SK-MEL-5 (cell line): ENCODE results near the gene MAPK6. TPM values are rescaled to one million over a fixed set of nuclear protein-coding genes. Genes with fewer than 3 reads are reported as not detected.

ENCODE experiments used
- DNase-seq: peaks from one replicate; pipeline ENCODE4 v3.0.0-alpha.2; 2016; ENCODE audit warnings: low read depth, low spot score
- in situ Hi-C: cut with HindIII; loops from 2 replicates; pipeline ENCODE4 v1.10.0; 2016; ENCODE audit warnings: low sequenced_read_pairs, high pct_unique_total_duplicates, low pct_unique_long_range_greater_than_20kb
- total RNA-seq: library from RNA; depleted of rRNA; stranded (reverse); fragments of >200 nt; shearing (Covaris generic); gene quantifications from 2 replicates; pipeline ENCODE4 v1.2.3, GENCODE V29; 2014

MAPK6 gene
- total RNA-seq, 1 experiment from 2014 or later: 54.5 TPM

GRCh38 chr15:52006702-52007340, 12.2 kb upstream of the MAPK6 start:
- in situ Hi-C loops: no loop called here
- no peak for DNase-seq

DNA sequence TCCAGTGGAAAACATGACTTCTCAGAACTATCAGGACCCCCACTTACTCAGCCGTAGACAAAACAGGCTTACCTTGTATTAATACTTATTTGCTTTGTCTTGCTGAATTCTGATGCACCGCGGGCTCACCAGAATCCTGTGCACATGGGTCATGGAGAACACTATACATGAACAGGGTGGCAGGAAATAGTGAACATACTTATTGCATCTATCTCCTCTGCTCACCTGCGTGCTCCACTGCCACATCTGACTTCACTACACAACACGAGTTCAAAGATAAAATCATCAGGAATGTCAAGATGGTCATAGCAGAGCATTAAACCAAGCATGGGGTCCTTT, 10.7 kb upstream of the MAPK6 start:
- in situ Hi-C loops: no loop called here
- no peak for DNase-seq

GRCh38 chr15:52008698-52009434, 10.2 kb upstream of the MAPK6 start:
- DNase-seq: peak; percentile 72
- in situ Hi-C loops: no loop called here

DNA sequence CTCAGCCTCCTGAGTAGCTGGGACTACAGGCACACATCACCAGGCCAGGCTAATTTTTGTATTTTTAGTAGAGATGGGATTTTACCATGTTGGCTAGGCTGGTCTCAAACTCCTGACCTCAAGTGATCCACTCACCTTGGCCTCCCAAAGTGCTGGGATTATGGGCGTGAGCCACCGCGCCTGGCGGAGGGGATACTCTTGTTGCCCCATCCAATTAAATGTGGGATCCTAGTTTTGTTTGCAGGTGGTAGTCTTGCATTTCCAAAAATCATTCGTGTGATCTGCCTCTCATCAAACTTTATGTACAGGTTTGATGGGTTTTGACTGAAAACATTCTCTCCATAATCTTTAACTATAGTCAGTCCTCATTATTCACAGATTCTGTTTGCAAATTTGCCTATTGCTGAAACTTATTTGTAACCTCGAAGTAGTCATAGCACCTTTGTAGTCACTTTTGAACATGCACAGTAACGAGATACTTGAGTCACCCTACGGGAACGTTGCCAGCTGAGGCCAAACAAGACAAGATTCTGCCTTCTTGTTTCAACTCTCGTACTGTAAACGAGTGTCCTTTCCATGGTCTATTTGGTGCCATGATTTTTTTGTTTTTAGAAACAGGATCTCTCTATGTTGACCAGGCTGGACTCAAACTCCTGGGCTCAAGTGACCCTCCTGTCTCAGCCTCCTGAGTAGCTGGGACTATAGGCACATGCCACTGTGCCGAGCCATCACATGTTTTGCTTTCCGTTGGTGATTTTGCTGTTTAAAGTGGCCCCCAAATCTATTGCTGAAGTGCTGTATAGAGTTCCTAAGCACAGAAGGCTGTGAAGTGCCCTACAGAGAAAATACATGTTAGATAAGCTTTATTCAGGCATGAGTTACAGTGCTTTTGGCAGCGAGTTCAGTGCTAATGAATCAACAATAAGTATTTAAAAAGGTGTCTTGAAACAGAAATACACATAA, 8.1 kb upstream of the MAPK6 start:
- in situ Hi-C loops: no loop called here
- peak; percentile 71 for DNase-seq

DNA sequence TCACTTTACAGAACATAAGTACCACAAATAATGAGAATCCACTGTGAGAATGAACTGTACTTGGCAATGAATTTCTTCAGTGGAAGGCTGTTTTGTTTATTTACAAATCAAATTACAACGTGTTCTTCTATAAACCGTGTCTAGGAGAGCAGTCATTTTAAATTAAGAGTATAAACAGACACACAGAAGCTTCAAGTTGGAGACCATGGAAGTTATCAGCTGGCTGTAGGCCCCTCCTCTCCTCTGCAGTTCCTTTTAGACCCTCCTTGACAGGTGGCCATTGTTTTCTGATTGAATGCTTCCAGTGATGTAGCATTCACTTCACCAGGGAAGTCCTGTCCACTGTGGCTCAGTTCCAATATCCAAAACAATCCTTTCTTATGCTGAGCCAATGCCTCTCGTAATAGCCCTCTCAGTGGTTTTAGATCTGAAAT, 7.3 kb upstream of the MAPK6 start:
- peak; percentile 86 for DNase-seq
- in situ Hi-C loops: no loop called here

DNA sequence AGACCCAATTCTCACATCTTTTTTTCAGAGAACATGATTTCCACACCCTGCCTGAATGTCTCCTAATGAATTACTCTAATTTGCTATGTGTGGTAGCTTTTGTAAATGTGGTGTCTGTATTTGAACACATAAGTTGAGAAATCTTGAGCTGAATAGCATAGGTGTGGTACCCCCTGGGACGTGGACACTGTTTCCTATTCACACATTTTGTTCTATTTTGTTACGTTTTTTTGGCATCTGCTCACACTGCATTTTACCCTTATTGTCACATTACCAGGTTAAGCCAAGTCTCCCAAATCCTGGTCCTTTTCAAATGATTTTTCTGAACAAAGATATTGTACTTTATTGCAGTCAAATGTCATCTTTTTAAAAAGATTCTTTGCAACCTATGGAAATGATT, 6.8 kb upstream of the MAPK6 start:
- DNase-seq: no peak
- in situ Hi-C loops: no loop called here

GRCh38 chr15:52013151-52013791, 5.7 kb upstream of the MAPK6 start:
- DNase-seq: no peak
- in situ Hi-C loops: no loop called here

DNA sequence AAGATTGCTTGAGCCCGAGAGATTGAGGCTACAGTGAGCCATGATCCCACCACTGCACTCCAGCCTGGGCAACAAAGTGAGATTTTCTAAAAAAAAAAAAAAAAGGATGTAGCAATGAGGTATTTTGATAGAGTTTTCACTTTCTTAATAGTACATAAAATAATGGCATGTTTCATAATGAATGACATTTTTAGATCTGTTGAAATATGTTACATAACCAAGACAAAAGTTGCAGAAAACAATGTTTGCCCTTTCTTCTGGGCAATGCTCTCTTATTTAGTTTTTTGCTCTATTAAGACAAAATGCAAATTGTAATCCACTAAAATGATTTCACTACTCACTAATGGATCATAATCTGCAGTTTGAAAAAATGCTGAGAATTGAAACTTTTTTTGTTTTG, 4.4 kb upstream of the MAPK6 start:
- no peak for DNase-seq
- in situ Hi-C loops: no loop called here

DNA sequence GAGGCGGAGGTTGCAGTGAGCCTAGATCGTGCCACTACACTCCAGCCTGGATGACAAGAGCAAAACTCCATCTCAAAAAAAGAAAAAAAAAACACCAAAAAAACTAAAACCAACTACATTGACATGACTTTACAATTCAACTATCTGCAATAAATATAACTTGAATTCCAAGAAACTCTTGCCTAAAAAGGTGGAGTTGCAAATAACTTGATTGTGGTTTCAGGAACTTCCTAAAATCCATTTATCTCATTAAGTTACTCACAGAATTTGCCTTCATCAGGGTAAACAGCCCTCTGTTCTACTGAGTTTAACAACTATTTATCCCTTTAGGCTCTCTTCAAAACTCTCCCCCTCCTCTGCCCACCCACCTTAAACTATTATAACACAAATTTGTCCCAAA, 2.7 kb upstream of the MAPK6 start:
- no peak for DNase-seq
- in situ Hi-C loops: no loop called here

- in situ Hi-C loops: no loop called here
- DNase-seq: no peak
Measured at GRCh38 chr15:52018244-52018643, 775 bp upstream of the MAPK6 start.

- peak; percentile 87 for DNase-seq
- in situ Hi-C loops: no loop called here
Measured at GRCh38 chr15:52019394-52020220, 588 bp downstream of the MAPK6 start.

GRCh38 chr15:52020221-52021085, 1.4 kb downstream of the MAPK6 start:
- in situ Hi-C loops: no loop called here
- no peak for DNase-seq

DNA sequence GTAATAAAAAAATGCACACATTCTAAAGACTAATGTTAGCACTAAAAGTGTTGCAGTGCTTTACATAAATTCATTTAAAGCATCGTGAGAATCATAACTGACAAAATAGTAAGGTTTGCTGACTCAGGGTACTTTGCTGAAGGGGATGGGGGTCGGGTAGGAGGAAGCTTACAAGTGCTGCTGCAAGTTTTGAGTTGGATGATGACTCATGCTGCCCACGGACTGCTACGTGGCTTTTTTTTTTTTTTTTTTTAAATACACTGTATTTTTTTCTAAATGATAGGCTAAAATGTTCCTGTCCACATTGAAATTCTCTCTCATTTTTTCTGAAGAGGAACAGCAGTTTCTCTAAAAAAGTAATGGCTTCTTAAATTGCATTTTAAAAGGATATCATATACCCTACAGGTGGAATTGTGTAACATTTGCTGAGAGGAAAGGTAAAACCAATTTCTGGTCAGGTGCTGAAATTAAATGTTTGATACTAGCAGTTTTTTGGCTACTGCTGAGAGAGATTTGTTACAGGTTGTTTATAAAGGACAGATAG, 2.2 kb downstream of the MAPK6 start:
- in situ Hi-C loops: no loop called here
- peak; percentile 76 for DNase-seq

DNA sequence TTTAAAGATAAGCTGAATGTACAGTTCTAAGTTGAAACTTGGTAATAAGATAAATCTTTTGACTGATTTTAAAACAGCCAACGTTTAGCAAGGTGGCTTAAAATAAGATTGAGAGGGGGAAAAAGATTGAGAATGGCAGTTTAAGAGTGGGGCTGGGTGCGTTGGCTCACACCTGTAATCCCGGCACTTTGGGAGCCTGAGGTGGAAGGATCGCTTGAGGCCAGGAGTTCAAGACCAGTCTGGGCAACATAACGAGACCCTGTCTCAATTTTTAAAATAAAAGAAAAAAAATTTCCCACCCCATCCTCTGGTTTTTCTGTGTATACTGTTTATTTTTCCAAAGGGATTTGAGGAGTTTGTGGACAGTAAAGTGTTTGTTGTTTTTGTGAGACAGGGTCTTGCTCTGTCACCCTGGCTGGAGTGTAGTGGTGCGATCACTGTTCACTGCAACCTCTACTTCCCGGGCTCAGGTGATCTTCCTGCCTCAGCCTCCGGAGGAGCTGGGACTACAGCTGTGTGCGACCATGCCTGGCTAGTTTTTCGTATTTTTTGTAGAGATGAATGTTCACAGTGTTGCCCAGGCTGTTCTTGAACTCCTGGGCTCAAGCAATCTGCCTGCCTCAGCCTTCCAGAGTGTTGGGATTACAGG, 3.0 kb downstream of the MAPK6 start:
- in situ Hi-C loops: no loop called here
- no peak for DNase-seq

- in situ Hi-C loops: no loop called here
- no peak for DNase-seq
Measured at GRCh38 chr15:52023169-52023922, 4.3 kb downstream of the MAPK6 start.
